ENCODE measurements around the gene INSIG2.

The INSIG2 gene

DNA sequence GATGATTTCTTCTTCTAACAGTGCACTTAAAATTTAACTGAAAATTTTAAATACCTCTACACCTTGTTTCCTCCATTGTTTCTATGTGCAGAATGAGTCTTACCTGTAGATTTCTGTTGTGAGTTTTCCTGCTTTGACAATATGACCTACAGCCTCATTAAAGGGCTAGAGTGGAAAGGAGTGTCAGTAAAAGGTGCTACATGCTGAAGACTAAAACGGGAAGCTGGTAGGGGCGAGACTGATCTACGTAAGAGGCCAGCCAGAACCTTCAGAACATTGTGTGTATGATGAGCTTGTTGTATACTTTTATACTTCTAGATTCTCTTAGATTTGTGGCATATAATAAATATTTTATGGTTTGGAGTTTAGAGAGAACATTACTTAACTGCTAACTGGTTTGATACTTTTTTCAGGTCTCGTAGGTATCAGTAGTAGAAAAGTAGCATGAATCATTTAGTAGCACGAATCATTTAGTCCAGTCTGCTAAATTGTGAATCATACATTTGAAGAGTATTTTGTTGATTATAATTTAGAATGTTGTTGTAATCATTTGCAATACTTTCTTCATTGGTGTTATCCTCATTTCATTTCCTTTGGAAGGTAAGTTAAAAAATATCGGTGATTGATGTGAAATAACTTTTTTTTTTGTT lies 14.3 kb downstream of the INSIG2 start:
- DNase-seq, result no peak

DNA sequence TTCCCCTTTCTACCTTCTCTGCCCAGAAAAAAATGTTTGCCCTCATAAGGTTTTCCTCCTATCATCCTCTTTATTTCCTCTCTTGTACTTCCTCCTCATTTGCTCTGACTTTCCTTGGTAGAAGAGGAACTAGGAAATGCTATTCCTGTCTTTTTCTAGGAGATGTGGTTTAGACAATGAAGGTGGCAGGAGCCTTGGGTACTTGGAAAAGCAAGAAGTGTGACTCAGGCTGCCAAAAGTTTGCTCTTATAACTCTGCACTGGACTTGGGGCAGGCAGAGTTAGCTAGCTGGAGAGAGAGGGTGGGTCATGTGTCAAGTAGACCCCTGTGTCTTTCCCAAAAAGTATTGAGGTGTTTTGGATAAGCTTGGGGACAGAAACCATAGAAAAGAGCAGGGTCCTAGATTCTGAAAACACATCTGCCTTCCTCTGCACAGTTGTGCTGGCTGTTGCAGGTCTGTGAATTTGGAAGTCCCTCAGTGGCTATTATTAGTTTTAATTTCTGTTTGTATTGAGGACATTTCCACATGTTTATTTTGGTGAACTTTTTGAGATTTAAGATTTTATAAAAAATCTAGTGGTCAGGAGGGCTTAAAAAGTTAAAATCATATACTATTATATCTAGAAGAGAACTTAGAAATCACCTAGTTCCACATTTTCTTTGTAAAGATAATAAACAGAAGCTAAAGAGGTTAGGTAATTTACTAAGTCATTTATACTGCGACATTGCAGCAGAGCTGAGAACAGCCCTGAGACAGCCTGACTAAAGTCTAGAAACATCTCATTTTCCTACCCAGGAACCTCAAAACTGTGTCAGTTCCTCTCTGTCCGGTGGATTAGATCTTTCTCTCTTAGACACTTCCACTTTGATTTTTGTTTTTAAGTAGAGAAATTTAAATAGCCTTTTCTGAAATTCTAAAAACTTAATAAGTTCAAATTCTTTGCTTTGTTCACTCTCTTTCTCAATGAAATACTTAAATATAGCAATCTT lies 16.0 kb downstream of the INSIG2 start:
- no peak for DNase-seq

DNA sequence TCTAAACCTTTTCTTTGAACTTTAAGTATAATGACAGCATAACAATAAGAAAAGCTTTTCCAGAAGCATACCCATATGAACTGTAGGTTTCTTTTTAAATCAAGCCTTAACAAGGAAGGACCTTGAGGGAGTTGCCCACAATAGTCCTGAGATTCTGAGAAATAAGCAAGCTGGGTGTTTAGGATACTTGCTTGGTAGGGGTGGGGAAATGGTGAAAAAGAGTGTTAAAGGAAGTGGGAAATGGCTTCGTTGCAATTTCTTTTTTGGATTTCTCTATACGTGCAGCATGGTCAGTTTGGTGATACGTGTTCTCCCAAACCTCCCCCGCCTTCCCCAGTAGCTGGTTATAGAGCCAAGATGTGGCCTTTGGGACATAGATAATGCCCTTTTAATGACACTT lies 17.2 kb downstream of the INSIG2 start:
- DNase-seq, result no peak

GRCh38 chr2:118106926-118107325 lies 18.7 kb downstream of the INSIG2 start:
- DNase-seq, result no peak

- no peak for DNase-seq
These were observed 22.0 kb downstream of the INSIG2 start for GRCh38 chr2:118110310-118110709.

DNA sequence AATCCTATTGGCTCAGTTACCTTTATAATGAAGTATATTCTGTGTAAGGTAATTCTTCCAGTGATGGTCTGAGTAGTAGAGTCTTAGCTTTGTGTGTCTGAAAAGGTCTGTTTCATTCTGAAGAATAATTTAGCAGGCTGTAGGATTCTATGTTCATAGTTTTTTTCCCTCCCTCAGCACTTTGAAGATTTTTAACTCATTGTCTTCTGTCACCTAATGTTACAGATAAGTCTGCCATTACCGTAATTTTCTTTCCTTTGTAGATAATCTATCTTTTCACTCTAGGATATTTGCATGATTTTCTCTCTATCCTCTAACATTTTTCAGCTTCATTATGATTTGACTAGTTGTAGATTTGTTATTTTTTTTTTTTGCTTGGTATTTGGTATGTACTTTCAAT lies 22.7 kb downstream of the INSIG2 start:
- DNase-seq, result no peak

DNA sequence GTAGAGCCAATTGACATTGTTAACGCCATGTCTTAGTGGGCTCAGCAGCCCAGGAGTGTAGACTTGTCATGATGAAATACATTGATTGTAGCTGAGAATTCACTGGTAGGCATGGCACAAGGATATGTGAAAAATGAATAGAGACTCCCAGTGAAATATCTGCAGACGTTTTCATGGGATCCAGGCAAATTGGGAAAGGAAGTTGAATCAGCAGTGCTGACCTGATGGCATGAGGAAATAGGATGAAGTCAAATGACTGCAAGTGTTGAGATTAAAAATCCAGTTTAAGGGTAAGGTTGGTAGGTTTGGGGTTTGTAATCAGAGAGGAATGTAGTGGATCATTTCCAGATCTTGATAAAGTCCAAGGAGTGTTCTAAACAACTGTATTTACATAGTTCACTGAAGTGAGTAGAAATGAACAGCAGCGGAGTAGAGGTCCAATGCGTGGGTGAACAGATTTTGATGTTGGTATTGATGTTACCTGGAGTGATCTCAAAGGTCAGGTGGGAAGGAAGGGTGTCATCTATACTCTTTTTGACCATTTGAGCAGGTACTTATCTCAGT lies 24.6 kb downstream of the INSIG2 start:
- no peak for DNase-seq

GRCh38 chr2:118114863-118115262 lies 26.6 kb downstream of the INSIG2 start:
- no peak for DNase-seq

DNA sequence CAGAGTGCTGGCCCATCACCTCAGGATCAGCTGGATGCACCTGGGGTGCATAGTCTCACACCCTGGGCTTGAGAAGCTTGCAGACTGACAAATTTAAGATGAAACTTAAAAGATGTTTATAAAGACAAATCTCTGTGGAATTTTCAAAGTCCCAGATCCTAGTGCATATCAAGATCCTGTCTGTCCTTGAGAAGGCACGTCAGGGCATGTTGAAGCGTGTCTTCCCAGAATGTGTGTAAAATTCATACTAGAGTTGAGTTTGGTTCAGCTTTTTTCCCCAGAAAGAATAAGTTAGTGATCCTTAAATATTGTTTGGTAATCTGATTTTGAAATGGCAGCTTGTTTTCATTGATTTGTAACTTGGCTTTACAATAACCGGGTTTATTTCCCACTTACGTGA lies 27.5 kb downstream of the INSIG2 start:
- DNase-seq, result no peak

DNA sequence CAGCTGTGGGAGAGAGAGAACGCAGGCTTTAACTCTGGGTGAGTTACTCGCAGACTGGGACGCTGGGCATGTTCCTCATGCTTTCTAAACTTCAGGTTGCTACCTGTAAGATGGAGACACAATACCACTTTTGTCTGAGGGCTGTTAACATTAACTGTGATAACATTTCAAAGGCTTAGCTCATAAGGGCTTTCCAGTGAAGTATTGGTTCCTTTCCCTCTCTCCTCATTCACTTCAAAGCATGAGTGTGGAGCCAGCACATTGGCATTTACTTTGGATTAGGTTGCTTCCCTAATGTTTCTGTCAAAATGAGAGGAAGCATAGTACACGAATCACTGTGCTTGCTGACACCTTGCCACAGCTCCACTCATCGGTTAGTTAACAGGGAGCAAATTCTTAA lies 30.2 kb downstream of the INSIG2 start:
- no peak for DNase-seq

DNA sequence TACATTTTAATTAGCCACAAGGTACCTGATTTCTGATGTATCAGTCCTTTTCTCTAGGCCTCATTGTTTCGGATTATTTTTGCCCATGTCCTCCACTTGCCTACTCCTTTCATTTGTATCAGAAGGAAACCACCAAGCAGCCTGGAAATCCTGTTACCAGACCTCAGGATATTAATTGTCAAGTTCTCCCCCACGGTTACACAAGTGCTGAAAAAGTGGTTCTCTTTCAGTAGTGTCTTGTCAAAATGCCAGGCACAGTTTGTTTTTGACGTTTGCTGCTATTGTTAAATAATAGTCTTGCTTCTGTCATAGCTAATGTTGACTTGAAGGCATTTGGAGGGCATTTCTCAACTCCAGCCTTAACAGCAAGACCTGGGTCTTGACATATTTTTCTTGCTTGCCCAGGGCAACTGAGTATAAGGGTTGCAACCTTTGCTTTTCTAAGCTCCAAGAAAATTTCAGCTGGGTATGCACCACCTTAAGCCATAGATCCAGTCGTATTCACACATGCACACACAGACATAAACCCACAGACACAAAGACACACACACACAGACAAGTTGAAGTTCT lies 31.0 kb downstream of the INSIG2 start:
- no peak for DNase-seq

DNA sequence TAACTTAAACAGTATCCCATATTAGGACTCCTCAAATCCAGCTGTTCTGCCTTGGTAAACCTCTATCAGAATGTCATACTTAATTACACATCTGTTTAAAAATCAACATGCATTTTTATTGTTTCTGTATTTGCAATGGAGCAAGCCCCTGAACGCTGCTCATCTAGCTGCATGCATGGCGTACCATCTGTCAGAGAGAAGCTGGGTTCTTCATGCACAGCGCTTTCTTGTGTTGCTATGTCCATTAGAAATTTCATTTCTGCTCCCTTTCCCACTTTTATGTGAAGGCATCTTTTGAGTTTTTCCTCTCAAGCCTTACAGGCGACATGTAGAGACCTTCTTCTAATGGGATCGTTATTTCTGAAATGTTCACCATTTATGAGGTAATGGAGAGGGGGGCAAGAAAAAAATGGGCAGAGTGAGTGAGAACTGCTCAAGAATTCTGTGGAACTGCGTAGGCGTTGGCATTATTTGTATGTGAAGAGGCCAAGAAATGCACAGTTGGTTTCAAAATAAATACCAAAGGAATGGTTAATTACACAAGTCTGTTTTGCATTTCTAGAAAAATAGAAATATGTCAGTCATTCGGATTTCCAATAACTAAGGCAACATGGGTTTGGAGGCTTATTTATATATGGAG lies 31.6 kb downstream of the INSIG2 start:
- DNase-seq, result no peak

- no peak for DNase-seq
These were observed 32.1 kb downstream of the INSIG2 start for GRCh38 chr2:118120401-118120780.

DNA sequence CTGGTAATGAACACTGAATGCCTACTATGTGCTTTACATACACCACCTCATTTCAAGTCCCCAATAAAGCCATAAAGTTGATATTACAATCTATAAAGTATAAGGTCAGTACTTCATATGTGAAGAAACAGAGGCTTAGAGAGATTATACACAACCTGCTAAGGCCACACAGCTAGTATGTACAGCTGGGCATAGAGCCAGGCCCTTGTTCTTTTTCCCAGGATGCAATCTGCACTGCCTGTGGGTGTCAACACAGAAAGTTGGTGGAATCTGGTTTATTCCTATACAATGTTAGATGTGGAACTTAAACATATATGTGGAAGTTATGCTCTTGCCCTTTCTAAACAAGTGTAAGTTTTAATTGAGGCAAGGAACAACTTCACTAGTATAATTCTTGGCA lies 32.8 kb downstream of the INSIG2 start:
- DNase-seq, result no peak

GRCh38 chr2:118121986-118122524 lies 33.8 kb downstream of the INSIG2 start:
- no peak for DNase-seq

DNA sequence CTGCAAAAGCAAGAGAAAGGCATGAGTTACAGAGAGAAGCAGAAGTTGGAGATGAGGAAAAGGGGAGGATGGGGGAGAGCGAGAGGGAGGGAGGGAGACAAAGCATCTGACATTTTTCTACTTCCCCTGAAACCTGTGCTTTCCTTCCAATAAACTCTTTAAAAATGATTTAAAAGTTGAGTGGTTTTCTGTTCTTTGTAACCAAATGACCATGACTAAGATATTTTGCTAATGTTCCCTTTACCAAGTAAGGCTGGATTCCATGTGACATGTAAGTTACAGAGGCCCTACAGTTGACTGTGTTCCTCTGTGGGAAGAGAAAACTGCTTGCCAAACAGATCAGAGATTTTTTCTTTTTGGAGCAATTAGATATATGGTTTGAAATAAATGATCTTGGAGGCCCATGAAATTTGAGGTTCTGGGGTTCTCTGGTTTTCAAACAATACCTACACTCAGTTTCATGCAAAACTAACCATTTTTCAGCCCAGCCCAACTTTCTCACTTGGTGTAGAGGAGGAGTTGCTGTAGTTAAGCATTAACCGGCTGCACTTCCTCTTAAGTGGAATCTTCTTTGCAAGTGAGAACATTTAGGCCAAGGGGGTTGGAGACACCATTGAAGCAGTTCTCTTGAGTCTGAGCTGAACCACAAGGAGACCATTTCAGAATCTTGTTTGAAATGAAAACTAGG lies 34.5 kb downstream of the INSIG2 start:
- no peak for DNase-seq

DNA sequence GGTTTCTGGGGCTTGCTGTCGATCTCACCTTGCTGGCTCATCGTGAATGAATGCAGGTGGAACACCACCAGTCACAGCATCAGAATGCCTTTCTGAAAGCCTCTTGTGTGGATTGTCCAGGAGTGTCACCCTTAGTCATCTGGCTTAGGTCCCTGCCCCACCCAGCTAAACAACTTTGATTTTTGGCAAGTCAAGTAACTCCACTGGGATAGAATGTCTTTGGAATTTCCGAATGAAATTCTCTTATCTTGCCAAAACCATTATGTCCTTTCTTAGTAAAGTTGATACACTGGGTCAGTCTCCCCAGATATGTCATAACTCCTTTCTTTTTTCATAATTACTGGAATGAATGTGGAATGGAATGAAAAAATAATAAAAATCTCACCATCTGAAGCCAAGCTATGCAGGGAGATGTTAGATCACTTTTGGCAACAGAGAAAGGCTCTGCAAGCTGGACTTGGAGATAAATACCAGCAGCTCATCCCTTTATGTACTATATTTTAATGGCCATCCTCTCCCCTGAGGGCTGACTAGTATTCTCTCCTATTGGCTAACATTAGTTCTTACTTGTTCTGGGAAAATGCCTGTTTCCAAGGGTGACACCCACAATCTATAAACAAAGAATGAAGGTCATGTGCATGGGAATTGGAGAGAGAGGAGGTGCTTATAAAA lies 35.4 kb downstream of the INSIG2 start:
- DNase-seq, result no peak

DNA sequence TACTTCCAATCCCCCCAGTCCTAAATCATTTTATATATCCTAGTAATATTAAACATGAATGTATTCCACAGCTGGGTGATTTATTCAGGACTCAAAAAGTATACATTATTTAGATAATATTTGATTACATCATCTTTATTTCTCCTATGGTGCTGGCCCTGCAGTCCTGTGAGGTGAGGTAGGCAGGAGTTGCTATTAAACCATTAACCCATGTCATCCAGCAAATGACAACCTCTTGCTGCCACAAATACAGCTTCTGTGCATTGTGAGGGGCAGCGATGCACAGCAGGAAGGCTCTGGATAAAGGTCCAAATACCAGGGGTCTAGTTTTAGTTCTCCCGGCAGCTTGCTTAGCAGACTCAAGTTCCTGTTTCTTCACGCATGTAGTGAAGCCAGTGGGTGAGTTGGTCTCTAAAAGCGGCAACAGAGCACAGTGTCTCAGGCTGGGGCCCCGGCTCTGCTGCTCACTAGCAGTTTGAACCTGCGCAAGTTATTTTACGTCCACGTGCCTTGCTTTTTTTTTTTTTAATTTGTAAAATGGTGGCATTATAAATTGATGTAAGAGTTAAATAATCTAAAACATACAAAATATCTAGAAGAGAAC lies 36.1 kb downstream of the INSIG2 start:
- no peak for DNase-seq

DNA sequence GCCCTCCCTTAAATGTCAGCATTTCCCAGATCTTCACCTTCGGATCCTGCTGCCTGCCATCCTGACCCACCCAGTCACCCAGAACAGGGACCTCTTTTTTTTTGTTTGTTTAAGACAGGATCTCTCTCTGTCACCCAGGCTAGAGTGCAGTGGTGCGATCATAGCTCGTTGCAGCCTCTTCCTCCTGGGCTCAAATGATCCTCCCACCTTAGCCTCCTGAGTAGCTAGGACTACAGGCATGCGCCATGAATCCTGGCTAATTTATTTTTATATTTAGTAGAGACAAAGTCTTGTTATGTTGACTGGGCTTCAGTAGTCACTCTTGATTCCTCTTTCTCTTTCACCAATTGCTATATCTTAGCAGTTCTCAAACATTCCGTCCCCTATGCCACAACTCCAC lies 39.0 kb downstream of the INSIG2 start:
- DNase-seq, result no peak

GRCh38 chr2:118128826-118129225 lies 40.6 kb downstream of the INSIG2 start:
- DNase-seq, result no peak

- DNase-seq, result no peak
These were observed 42.1 kb downstream of the INSIG2 start for GRCh38 chr2:118130385-118130784.

Data from NCI-H2029 (cell line).